ENCODE data around the gene CFAP20. TPM values are rescaled to one million over a fixed set of nuclear protein-coding genes. Genes with fewer than 3 reads are reported as not detected.

CFAP20 gene
- 10 to 100 TPM; 39.2 TPM for total RNA-seq

DNA sequence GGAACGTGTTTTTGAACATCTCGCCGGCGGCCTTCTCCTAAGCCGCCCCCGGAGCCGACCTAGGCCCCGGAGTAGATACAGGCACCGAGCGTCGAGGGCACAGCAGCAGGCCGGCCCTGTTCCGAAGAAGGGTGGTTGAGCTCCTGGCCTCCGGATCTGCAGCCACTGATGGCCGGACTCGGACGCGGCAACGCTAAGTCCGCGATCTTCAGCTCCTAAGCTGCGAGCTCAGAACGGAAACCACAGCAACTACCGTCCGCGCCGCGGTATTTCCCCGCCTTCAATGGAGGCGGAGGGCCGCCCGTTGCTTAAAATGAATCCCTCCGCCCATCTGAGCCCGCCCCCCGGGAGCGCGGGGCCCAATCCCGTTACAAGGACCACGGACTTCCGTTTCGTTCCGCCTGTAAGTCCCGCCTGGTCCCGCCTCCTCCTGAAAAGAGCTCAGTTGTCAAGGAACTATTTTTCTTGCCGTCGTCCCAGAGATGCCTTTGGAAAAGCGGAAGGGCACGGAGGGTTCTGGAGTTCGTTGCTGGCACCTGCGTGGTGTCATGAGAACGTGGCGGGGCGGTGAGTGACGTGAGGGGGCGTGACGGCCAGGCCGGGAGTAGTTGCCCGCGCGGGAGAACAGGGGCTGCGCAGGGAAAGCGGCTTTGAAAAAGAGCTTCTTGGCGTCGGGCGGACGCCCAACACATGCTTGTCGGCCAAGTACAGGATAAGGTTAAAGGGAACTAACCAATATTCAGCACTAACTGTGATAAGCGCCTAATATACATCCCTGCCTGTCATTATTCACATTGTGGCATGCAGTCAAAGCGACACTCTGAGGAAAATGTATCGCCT lies at the start of gene CFAP20:
Gene CFAP20 (minus strand): TSS at position 285 of the 840 bp plus-strand sequence. CDS start 266 bp downstream, at position 19.
- H3K4me3 Mint-ChIP-seq: peak within 1 kb of the TSS; percentile 88
- DNase-seq (ENCODE audit: low spot score) (peak; percentile 98), ATAC-seq (peak; percentile 97 to 99)
- H3K27ac Mint-ChIP-seq: peak within 1 kb of the TSS; percentile 72 to 89
- H3K4me1 Mint-ChIP-seq (ENCODE audit: low read depth in 2 of 2): peaks cover 29 to 35% of the 10 kb centered on the region in 2 donors
- H3K36me3 Mint-ChIP-seq: no peaks in the 10 kb centered on the region
- no peaks in the 10 kb centered on the region for H3K27me3 Mint-ChIP-seq
- no peaks in the 10 kb centered on the region for H3K9me3 Mint-ChIP-seq

GRCh38 chr16:58177353-58177710 lies 48.2 kb upstream of the CFAP20 start:
- Mint-ChIP-seq H3K4me1 (ENCODE audit: low read depth in 2 of 2) (peaks cover 20 to 29% of the 10 kb centered on the region in 2 donors), H3K27ac (peak overlapping the region; percentile 13 to 78), H3K9me3 (no peaks in the 10 kb centered on the region), H3K36me3 (peaks cover 37% of the 10 kb centered on the region), H3K4me3 (peak overlapping the region; percentile 10), H3K27me3 (no peaks in the 10 kb centered on the region)
- peak in 1 of 2 donors; percentile 45 for ATAC-seq
- DNase-seq (ENCODE audit: low spot score): no peak

GRCh38 chr16:58176608-58177352 lies 47.6 kb upstream of the CFAP20 start:
- ATAC-seq (peak in 1 of 2 donors; percentile 36), DNase-seq (ENCODE audit: low spot score) (no peak)
- Mint-ChIP-seq H3K27me3 (no peaks in the 10 kb centered on the region), H3K4me1 (ENCODE audit: low read depth in 2 of 2) (peaks cover 20 to 29% of the 10 kb centered on the region in 2 donors), H3K4me3 (peak overlapping the region; percentile 10), H3K36me3 (peaks cover 38% of the 10 kb centered on the region), H3K27ac (peak overlapping the region; percentile 13 to 78), H3K9me3 (no peaks in the 10 kb centered on the region)

- H3K36me3 Mint-ChIP-seq: peaks cover 33% of the 10 kb centered on the region
- H3K4me3 Mint-ChIP-seq: no peak overlapping the region
- no peaks in the 10 kb centered on the region for H3K27me3 Mint-ChIP-seq
- DNase-seq (ENCODE audit: low spot score): no peak
- H3K9me3 Mint-ChIP-seq: no peaks in the 10 kb centered on the region
- peaks cover 0 to 2% of the 10 kb centered on the region in 2 donors for H3K4me1 Mint-ChIP-seq (ENCODE audit: low read depth in 2 of 2)
- H3K27ac Mint-ChIP-seq: no peak overlapping the region
- ATAC-seq: no peak
Measured at GRCh38 chr16:58170223-58170622, 41.0 kb upstream of the CFAP20 start.

DNA sequence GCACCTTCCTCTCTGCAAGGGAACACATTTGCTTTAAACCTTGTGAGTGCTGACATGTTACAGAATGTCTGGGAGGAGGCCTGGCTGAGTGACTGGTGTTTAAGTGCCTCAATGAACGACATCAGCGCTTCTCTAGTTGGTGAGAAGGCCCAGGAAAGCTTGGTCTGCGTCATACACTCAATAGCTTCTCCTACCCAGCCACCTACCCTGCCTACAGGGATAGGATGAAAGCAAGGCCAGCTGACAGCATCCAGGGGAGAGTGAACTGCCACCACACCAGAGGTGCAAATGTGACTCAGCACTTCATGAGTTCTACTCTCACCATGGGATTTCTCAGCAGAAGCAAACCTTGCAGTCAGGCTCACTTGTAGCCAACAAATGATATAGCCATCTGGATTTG lies 31.7 kb upstream of the CFAP20 start:
- ATAC-seq: peak in 1 of 2 donors; percentile 56
- no peaks in the 10 kb centered on the region for H3K27me3 Mint-ChIP-seq
- H3K9me3 Mint-ChIP-seq: no peaks in the 10 kb centered on the region
- DNase-seq (ENCODE audit: low spot score): no peak
- H3K4me1 Mint-ChIP-seq (ENCODE audit: low read depth in 2 of 2): peaks cover 4 to 6% of the 10 kb centered on the region in 2 donors
- no peak overlapping the region for H3K4me3 Mint-ChIP-seq
- H3K27ac Mint-ChIP-seq: no peak overlapping the region
- H3K36me3 Mint-ChIP-seq: peaks cover 24% of the 10 kb centered on the region

DNA sequence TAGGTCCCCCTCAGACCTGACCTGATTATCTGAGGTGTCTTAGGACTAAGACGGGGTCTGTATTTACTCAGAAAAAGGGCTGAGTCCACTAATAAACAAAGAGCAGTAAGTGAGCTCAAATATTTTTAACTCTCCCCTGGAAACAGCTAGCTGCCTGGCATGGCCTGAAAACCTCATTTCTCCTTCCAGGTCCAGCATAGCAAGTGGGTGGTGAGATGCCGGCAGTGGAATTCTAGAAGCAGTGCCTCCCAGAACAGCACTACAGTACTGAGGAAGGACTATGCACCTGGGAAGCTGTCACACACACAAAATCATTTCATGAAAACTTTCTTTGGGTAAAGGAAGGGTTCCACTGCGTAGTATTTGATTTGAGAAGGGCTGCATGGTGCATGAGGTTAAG lies 29.5 kb upstream of the CFAP20 start:
- ATAC-seq (no peak), DNase-seq (ENCODE audit: low spot score) (no peak)
- H3K4me3 Mint-ChIP-seq: no peak overlapping the region
- no peak overlapping the region for H3K27ac Mint-ChIP-seq
- no peaks in the 10 kb centered on the region for H3K9me3 Mint-ChIP-seq
- no peaks in the 10 kb centered on the region for H3K27me3 Mint-ChIP-seq
- peaks cover 4% of the 10 kb centered on the region for H3K36me3 Mint-ChIP-seq
- peaks cover 8 to 10% of the 10 kb centered on the region in 2 donors for H3K4me1 Mint-ChIP-seq (ENCODE audit: low read depth in 2 of 2)

GRCh38 chr16:58157951-58158540 lies 28.9 kb upstream of the CFAP20 start:
- DNase-seq (ENCODE audit: low spot score) (no peak), ATAC-seq (no peak)
- Mint-ChIP-seq H3K27me3 (no peaks in the 10 kb centered on the region), H3K36me3 (peaks cover 4% of the 10 kb centered on the region), H3K27ac (no peak overlapping the region), H3K4me3 (no peak overlapping the region), H3K4me1 (ENCODE audit: low read depth in 2 of 2) (peaks cover 8 to 10% of the 10 kb centered on the region in 2 donors), H3K9me3 (no peaks in the 10 kb centered on the region)

DNA sequence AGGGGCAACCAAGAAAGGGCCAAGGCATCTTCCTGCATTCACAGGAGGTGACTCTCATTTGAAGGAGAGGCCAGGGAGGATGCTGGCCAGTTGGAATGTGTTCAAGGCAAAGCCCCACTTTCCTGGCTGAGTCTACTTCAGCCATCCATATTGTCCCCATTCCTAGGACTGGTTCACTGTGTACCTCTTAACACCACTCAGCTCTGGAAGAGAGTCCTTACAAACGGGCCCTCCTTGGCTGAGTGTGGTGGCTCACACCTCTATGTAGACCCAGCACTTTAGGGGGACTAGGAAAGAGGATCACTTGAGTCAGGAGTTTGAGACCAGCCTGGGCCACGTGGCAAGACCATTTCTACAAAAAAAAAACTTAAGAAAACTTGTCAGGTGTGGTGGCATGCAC lies 28.1 kb upstream of the CFAP20 start:
- peaks cover 8 to 10% of the 10 kb centered on the region in 2 donors for H3K4me1 Mint-ChIP-seq (ENCODE audit: low read depth in 2 of 2)
- H3K27ac Mint-ChIP-seq: no peak overlapping the region
- H3K4me3 Mint-ChIP-seq: no peak overlapping the region
- H3K9me3 Mint-ChIP-seq: no peaks in the 10 kb centered on the region
- peaks cover 4% of the 10 kb centered on the region for H3K36me3 Mint-ChIP-seq
- no peaks in the 10 kb centered on the region for H3K27me3 Mint-ChIP-seq
- DNase-seq (ENCODE audit: low spot score) (no peak), ATAC-seq (no peak)

- Mint-ChIP-seq H3K27ac (no peak overlapping the region), H3K36me3 (peaks cover 4% of the 10 kb centered on the region), H3K27me3 (no peaks in the 10 kb centered on the region), H3K4me3 (no peak overlapping the region), H3K9me3 (no peaks in the 10 kb centered on the region), H3K4me1 (ENCODE audit: low read depth in 2 of 2) (peaks cover 8 to 10% of the 10 kb centered on the region in 2 donors)
- ATAC-seq (peak; percentile 41 to 50), DNase-seq (ENCODE audit: low spot score) (no peak)
Measured at GRCh38 chr16:58155839-58156238, 26.7 kb upstream of the CFAP20 start.

DNA sequence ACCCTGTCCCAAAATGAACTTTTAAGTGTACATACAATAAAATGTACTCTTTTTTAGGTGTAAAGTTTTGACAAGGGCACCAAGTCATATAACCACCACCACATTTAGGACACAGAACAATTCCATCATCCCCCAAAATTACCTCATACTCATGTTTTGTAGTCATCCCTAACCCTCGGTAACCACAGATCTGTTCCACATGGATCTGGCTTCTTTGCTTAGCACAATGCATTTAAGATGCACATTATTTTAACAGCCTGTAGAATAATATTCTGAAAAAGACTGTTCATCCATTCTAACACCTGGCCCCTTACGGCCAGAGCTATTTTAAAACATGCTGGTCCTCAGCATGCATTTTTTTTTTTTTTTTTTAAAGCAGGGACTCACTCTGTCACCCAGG lies 25.2 kb upstream of the CFAP20 start:
- H3K9me3 Mint-ChIP-seq: no peaks in the 10 kb centered on the region
- H3K27ac Mint-ChIP-seq: no peak overlapping the region
- ATAC-seq (no peak), DNase-seq (ENCODE audit: low spot score) (no peak)
- no peak overlapping the region for H3K4me3 Mint-ChIP-seq
- H3K4me1 Mint-ChIP-seq (ENCODE audit: low read depth in 2 of 2): peaks cover 8% of the 10 kb centered on the region in 2 donors
- no peaks in the 10 kb centered on the region for H3K36me3 Mint-ChIP-seq
- H3K27me3 Mint-ChIP-seq: no peaks in the 10 kb centered on the region

- DNase-seq (ENCODE audit: low spot score): no peak
- Mint-ChIP-seq H3K4me3 (no peak overlapping the region), H3K27me3 (no peaks in the 10 kb centered on the region), H3K9me3 (no peaks in the 10 kb centered on the region), H3K27ac (no peak overlapping the region), H3K4me1 (ENCODE audit: low read depth in 2 of 2) (peaks cover 8% of the 10 kb centered on the region in 2 donors), H3K36me3 (no peaks in the 10 kb centered on the region)
- ATAC-seq: no peak
Measured at GRCh38 chr16:58152246-58152868, 23.2 kb upstream of the CFAP20 start.

DNA sequence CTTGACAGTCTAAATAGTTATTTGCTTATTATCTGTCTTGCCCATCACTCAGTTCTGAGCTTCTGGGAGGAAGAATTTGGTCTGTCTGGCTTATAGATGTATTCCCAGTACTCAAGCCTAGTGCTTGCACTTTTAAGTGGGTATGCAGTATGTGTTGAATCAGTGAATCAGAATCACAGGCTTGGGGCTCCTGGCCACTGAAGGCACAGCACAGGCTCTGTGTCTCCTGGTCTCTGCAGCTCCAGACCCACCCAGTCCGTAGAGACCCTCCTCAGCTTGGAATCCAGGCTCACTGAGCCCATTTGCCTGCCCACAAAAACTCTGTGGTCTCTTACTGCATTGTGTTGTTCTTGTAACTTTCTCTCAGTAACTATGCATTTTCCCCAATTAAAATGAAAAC lies 19.3 kb upstream of the CFAP20 start:
- Mint-ChIP-seq H3K36me3 (peaks cover 6% of the 10 kb centered on the region), H3K4me3 (no peak overlapping the region), H3K4me1 (ENCODE audit: low read depth in 2 of 2) (peaks cover 0 to 5% of the 10 kb centered on the region in 2 donors), H3K9me3 (no peaks in the 10 kb centered on the region), H3K27ac (no peak overlapping the region), H3K27me3 (no peaks in the 10 kb centered on the region)
- DNase-seq (ENCODE audit: low spot score) (no peak), ATAC-seq (no peak)

GRCh38 chr16:58148099-58148498 lies 18.9 kb upstream of the CFAP20 start:
- Mint-ChIP-seq H3K27ac (no peak overlapping the region), H3K9me3 (no peaks in the 10 kb centered on the region), H3K4me1 (ENCODE audit: low read depth in 2 of 2) (peaks cover 0 to 5% of the 10 kb centered on the region in 2 donors), H3K27me3 (no peaks in the 10 kb centered on the region), H3K4me3 (no peak overlapping the region), H3K36me3 (peaks cover 6% of the 10 kb centered on the region)
- no peak for ATAC-seq
- DNase-seq (ENCODE audit: low spot score): no peak
